NCI-H2196 treated with DMSO at 0.1 percent for 48 hours (cell line): ENCODE results near the gene GNG3.
A peak's percentile ranks its signal among the peaks of the same experiment; 100 is the strongest.
"Not testable (repeated sequence)": the region's sequence is repeated elsewhere in the genome, so short reads cannot be mapped to it uniquely, and the experiment has no call there.

Experiments
- DNase-seq: peaks from one replicate; lab custom pipeline; 2025; ENCODE audit not compliant: unreplicated experiment; lab: John Stamatoyannopoulos, UW

The GNG3 gene

DNA sequence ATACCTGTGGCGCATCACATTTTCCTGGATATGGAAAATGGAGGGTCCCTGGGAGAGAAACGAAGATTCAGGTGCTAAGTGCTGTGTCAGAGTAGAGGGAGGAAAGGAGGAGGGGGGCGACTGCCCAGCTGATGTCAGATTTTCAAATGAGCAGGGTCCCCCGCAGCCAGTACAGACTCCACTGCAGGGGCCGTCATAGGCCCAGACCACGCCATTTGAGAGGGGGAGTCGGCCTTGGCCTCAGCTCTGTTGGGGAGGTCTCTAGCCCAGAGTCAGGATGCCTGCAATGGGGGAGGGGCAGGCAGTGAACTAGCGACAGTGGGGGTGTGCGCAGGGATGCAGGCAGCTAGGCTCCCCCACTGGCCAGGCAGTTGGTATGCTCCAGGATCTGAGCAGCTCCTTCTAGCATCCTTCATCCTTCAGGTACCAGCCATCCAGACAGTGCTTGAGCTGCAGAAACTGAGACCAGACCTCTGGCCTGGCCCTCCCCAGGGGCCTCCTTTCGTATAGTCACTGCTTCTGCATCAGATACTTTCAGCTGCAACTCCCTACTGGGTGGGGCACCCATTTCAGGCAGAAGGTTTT lies at the start of gene GNG3, which contains the start of gene BSCL2:
Gene GNG3, plus strand, starts transcription at position 400 of the 585 bp plus-strand sequence. CDS start 620 bp downstream, outside the sequence.
Gene BSCL2, minus strand, starts transcription at position 148 of the 585 bp plus-strand sequence. CDS start 229 bp downstream, outside the sequence.
- DNase-seq: peak; percentile 12

DNA sequence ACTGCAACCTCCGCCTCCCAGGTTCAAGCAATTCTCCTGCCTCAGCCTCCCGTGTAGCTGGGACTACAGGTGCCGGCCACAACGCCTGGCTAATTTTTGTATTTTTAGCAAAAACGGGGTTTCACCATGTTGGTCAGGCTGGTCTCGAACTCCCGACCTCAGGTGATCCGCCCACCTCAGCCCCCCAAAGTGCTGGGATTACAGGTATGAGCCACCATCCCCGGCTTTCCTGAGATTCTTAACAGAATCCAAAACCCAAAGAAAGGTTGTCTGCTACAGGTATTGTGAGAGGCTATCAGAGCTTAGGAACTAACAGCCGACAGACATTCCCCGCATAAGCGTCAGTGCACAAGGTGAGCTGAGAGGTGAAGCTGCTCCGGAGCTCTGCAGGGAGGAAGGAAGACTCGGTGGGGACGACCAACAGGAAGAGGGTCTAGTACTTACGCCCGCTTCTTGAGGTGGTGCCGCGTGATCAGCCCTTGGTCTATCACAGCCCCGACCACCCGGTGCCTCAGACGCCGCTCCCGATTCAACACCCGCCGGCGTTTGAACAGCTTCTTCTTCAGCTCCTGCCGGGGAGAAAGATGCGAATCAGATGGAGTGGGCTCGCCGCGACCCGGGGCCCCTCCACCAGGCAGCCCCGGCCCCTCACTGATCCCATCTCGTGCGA lies 42.9 kb upstream of the GNG3 start:
- DNase-seq: no peak

DNA sequence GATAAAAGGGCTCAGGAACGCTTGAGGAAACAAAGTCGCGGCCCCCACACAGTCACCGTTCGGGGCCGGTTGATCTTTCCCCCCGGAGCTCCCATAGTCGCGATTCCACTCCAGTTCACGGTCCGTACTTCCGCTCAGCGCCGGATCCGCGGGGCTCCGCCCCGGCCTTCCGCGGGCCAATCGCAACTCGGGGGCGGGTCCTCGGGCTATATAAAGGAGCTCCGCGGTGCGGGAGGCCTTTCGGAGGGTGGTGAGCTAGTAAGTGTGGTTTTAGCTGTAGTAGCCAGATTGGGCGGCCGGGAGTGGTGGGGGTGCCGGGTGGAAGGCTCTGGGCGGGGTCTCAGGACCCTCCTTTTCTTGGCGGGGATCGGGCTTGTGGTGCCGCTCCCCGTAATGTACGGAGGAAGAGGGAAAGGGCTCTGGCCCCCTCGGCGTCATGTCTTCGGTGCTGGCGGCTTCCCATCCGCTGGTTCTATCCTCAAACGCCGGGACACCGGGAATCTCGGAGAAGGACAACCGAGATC lies 42.3 kb upstream of the GNG3 start, which contains the start of the genes C11orf98 and CSKMT:
Gene C11orf98, minus strand, starts transcription at position 136 of the 524 bp plus-strand sequence. Its CDS starts 41 bp downstream, at position 95.
Gene CSKMT, plus strand, starts transcription at position 238 of the 524 bp plus-strand sequence. CDS start 568 bp downstream, outside the sequence.
- peak; percentile 78 for DNase-seq

DNA sequence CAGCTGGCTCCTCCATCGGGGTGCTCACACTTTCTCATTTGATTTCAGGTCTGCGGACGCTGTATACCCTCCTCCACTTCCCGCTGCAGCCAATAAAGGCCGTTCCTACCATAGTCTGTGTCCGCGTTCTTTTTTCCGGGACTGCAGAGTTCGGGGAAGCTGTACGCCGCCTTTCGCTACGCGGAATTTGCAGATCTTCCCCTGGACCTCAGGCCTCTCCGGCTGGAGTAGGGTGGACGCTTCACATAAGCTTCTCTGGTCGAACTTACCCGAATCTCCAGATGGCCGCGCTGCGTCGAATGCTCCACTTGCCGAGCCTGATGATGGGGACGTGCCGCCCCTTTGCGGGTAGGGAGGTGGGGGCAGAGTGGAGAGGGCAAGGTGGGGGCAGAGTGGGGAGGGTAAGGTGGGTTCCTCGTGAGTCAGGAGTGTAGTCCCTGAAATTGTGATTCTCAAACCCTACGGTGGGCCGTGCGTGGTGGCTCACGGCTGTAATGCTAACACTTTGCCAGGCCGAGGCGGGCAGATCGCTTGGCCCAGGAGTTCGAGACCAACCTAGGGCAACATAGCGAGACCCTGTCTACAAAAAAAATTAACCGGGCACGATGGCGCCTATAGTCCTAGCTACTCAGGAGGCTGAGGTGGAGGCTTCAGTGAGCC lies 41.7 kb upstream of the GNG3 start:
- no peak for DNase-seq

DNA sequence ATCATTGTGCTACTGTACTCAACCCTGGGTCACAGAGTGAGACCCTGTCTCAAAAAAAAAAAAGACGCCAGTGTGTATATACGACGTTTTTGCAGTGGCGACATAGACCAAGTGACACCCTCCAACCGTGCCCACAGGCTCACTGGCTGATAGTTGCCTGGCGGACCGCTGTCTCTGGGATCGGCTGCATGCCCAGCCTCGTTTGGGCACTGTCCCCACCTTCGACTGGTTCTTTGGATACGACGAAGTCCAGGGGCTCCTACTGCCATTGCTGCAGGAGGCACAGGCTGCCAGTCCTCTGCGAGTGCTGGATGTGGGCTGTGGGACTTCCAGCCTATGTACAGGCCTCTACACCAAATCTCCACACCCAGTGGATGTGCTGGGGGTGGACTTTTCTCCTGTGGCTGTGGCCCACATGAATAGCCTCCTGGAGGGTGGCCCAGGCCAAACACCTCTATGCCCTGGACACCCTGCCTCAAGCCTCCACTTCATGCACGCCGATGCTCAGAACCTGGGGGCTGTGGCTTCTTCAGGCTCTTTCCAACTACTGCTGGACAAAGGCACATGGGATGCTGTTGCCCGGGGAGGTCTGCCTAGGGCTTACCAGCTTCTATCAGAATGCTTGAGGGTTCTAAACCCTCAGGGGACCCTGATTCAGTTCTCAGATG lies 41.1 kb upstream of the GNG3 start:
- DNase-seq: no peak

DNA sequence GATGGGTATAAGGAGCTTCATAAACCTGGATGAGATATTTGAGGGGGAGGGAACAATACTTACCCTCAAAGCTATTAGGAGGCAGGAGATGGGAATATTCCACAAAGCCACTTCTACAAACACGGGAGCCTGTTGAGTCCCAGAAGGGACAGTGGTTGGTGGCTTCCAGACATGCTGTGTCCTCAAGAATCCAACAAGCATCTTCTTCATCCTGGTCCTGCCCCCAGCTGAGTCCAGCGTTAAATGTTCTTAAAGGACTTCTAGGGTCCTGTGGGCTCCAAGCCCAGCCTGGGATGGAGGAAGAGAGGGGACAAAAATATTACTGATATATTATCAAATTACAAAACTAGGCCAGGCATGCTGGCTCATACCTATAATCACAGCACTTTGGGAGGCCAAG lies 40.0 kb upstream of the GNG3 start:
- no peak for DNase-seq

DNA sequence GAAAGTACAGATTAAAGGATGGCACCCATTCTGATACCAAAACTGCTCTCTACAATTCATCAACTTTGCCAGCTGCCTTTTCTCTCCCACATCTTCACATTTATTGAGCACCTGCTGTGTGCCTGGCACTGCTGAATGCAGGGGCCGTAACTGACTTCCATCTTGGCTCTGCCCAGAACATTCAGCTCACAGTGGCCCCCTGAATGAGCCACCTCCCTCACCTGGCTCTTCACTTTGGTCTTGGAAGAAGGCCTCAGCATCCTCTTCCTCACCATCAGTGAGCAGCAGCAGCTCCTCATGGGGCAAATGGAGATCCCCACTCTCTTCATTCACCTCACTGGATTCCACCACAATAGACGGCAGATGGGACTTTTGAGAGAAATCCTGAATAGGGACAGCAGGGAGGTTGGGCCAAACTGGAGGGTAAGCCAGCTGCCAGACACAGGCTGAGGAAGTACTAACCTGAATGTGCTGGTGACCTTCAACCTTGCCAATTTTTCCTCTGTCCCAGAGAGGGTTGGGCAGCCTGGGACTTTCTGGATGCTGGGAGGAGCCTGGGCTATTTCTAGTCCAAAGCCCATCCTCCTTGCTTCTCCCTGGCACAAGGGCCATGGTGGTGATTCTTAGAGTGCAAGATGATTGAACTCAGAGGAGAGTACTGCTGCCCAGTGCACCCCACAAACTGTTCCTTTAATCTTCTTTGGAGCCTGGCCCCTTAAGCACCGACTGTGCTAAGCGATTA lies 37.9 kb upstream of the GNG3 start:
- no peak for DNase-seq

DNA sequence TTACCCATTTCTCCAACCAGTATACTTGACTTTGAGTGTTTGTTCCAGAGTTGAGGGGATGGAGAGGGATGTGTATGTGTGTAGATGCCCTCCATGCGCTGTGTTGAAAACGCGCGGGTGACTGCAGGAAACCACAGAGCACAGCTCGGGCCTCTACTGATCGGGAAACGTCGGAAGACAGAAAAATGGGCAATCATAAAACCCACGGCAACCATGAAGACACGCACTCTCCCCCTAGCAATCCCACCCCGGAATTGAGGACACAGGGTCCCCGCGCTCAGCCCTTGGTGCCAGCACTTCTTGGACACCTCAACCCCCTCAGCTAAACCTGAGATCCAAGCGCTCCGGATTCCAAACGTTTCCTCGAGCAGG lies 36.3 kb upstream of the GNG3 start:
- DNase-seq: no peak

DNA sequence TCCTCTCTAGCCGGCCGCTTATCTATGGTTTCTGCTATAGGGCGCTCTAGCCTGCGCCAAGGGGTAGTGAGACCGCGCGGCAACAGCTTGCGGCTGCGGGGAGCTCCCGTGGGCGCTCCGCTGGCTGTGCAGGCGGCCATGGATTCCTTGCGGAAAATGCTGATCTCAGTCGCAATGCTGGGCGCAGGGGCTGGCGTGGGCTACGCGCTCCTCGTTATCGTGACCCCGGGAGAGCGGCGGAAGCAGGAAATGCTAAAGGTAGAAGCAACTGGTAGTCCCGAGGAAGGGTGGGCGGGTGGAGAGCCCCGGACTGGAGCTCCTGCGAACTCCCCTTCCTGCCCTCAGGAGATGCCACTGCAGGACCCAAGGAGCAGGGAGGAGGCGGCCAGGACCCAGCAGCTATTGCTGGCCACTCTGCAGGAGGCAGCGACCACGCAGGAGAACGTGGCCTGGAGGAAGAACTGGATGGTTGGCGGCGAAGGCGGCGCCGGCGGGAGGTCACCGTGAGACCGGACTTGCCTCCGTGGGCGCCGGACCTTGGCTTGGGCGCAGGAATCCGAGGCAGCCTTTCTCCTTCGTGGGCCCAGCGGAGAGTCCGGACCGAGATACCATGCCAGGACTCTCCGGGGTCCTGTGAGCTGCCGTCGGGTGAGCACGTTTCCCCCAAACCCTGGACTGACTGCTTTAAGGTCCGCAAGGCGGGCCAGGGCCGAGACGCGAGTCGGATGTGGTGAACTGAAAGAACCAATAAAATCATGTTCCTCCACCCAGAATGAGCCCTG lies 35.7 kb upstream of the GNG3 start, which contains the start of the genes LBHD1 and UQCC3:
Gene LBHD1, minus strand, starts transcription at position 660 of the 782 bp plus-strand sequence. CDS start 2,236 bp downstream, outside the sequence.
Gene UQCC3, plus strand, starts transcription at position 66 of the 782 bp plus-strand sequence. Its CDS starts 73 bp downstream, at position 139.
- DNase-seq: peak; percentile 72

DNA sequence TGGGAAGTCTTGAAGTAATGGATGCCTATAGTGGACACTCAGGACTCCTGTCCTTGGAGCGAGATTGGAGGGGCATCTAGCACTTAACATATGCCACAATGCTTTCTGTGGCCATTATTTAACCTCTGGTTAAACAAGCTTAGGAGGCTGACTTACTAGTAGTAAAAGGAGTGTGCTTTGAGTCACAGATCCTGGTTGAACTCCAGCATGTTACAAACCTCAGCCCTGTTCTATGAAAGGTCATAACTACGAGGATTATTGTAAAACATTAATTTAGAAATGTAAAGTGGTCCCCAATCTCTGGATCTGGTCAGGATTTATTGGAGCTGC lies 34.3 kb upstream of the GNG3 start:
- no peak for DNase-seq

DNA sequence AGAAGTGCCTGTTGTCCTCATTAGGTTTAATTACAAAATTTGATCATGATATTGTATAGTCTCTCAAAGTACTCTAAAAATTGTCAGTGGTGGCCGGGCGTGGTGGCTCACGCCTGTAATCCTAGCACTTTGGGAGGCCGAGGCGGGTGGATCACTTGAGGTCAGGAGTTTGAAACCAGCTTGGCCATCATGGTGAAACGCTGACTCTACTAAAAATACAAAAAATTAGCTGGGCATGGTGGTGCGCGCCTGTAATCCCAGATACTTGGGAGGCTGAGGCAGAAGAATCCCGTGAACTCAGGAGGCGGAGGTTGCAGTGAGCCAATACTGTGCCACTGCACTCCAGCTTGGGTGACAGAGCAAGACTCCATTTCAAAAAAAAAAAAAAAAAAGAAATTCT lies 32.1 kb upstream of the GNG3 start:
- not testable (repeated sequence) for DNase-seq

DNA sequence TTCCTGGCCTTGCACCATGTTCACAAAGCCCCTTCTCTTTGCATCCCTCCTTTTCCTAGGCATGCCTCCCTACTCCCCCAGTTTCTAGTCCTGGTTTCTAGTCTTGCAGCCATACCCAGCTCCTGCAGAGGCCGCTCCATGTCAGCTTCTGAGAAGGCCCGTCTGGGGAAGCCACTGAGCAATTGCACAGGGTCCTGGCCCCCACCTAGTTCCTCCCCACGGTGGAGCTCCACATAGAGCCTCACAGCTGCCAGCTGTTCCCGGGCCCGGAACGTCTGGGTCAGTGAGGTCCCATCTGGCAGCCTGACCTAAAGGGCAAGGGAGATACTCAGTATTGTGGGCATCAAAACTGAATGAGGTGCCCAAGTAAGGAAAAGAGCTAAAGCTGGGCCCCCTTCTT lies 30.8 kb upstream of the GNG3 start:
- no peak for DNase-seq

DNA sequence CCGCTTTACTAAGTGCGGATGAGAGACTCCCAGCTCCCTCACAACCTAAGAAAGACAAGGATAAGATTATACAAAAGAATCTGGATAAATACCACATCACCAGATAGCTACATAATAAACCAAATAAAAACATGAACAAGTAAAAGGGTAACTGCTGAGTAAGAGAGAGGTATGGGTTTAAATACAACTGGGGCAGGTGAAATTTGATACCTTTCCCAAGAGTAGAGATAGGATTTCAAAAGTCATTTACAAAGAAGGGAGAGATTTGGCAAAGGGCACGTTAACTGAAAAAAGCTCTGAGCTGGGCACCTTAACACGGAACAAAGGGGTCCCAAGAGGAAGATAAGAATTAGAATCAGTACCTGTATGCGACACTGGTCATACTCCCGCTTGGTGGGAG lies 30.3 kb upstream of the GNG3 start:
- no peak for DNase-seq

DNA sequence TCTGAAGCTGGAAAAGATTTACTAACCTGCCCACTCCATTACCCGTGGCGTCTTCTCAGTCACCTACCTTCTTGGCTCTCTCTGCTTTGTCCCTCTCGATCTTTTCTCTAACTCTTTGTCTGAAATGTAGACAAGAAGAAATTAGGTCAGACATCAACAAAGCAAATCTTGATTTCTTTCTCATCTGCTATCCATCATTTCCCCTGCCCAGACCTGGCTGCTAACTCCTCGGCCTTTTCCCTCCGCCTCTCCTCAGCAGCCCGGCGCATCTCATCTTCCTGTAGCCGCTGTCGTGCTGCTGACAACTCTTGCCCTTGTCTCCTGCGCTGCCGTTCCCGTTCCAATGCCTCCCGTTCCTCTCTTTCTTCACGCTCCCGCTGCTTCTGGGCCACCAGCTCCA lies 29.8 kb upstream of the GNG3 start:
- DNase-seq: no peak

DNA sequence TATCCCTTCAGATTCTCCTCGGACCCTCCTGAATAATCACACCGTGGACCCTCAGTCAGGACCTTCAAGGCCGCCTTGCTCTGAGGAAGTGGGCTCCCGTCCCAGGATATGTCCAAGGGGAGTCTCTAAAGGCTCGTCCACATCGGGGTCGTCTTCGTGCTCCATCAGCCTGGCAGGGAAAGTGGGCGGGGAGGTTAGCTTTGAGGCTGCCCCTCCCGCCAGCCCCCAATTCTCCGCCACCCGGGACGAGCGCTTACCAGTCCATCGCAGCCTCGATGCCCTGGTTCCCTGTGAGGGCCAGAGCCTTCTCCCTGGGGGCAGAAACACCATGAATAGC lies 29.1 kb upstream of the GNG3 start:
- DNase-seq: no peak

DNA sequence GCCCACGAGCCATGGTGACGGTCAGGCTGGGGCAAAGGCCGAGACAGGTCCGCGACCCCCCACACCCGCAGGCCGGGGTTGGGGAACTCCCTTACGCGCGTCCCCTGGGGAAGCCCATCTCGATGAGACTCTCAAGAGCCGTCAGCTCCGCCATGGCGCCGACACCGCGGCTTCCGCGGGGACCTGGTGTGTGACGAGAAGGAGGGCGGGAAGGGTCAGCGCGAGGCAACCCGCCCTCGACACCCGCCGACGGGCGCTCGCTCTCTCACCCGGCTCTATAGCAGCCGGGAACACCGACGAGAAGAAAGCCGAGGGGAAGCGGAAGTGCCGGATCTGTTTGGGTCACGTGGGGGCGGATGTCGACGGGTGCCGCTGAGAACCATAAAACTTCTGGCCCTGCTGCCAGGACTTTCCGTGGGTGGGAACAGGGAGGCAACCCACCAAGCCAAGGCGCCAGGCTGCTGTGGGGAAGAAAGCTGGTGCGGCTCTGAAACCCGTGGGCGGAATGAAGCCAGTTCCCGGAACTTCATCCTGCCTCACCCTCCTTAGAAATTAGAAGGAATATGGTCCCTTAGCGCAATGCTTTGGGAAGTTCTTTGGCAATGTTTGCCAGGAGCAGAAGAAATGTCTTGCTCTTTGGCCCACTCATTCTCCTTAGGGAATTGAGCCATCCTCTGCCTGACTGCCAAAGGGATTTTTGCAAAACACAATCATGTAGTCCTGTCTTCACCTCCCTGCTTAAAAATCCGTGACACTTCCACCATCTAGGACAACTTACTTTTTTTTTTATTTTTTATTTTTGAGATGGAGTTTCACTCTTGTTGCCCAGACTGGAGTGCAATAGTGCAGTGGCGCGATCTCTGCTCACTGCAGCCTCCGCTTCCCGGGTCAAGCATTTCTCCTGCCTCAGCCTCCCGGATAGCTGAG lies 28.4 kb upstream of the GNG3 start, which contains the start of gene UBXN1:
Gene UBXN1, minus strand, starts transcription at position 304 of the 927 bp plus-strand sequence. Its CDS starts 150 bp downstream, at position 154.
- DNase-seq: peak; percentile 72

DNA sequence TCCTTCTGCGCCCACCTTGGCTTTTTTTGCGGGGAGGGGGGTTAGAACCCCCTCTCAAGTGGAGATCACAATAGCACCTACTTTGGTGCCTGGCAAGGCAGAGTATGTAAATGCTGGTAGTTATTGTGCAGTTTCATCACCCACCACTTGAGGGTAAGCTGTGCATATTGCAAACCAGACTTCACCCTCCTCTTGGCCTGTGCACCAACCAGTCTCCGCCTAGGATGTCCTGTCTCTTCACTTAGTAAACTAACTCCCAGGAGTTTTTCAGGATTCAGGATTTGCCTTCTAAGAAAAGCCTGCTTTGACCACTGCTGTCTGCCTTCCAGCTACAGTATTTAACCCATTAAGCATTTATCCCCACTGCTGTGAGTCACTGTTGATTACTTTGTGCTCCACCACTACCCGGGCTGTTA lies 26.6 kb upstream of the GNG3 start:
- peak; percentile 61 for DNase-seq

DNA sequence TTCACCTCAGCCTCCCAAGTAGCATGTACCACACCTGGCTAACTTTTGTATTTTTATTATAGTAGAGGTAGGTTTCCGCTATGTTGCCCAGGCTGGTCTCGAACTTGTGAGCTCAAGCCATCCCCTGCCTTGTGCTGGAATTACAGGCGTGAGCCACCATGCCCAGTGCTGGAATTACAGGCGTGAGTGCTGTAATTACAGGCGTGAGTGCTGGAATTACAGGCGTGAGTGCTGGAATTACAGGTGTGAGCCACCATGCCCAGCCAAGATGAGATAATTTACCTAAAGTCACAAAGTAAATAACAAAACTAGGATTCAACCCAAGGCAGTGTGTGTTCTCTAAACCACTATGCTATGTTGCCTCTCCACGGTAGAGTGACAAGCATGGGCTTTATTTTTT lies 25.0 kb upstream of the GNG3 start:
- DNase-seq: no peak
